Stimulated activated CD8-positive, alpha-beta memory T cell treated with anti-CD3 and anti-CD28 coated beads, Interleukin-15, amount 100 ng/mL, for 48 hours (primary cell): ENCODE results near the gene ITPR3.
A peak's percentile ranks its signal among the peaks of the same experiment; 100 is the strongest.

ENCODE experiments used
- DNase-seq, 2 donors: peaks; one replicate each; pipeline ENCODE4 v3.0.0-alpha.2; 2020; ENCODE audit warnings: low read depth in 2 of 2

Gene ITPR3

DNA sequence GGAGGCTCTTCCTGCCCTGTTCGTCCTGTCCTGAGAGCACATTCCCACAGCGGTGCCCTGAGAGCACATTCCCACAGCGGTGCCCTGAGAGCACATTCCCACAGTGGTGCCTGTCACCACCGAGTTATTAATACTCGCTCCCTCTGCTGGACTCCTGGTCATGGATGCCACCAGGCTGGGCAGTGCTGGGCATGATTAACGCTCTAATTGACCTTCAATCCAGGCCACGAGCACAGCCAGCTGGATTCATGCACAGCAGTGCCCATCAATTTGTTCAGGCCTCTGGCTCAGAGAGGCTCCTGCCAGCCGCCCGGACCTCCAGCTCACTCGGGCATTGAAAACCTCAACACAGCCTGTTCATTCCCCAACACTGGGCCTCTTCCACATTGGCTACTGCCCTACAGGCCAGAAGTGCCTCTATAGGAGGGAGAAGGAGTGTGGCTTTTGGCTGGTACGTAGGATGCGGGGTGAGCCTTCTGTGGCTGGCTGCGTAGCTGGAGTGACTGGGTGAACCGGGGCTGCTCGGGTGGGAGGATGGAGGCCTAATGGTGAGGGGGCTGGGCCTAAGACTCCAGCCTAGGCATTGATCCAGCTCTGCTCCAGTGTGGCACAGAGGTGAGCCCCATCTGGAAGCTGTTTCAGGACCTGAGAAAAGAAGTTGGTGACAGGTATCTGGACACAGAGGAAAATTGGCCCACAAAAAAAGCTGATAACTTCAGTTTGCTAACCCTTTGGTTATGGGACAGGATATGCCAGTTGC lies 116.3 kb downstream of the ITPR3 start:
- DNase-seq: no peak

DNA sequence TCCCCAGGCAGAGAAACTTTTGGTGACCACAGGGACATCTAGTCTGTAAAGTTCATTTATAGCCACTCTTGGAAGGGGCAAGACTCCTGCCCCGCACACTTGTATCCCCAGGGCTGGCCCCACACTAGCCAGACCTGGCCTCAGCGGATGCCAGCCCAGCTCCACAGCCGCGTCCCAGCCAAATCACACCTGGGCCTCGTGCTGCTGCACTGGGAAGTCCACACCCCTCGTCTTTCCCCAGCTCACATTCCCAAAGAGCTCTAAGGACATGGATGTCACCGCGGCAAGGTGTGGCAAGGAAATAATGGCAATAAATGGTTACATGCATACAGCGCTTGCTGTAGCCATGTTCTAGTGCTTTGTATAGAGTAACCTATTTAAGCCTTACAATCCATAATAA lies 117.0 kb downstream of the ITPR3 start:
- DNase-seq: no peak

DNA sequence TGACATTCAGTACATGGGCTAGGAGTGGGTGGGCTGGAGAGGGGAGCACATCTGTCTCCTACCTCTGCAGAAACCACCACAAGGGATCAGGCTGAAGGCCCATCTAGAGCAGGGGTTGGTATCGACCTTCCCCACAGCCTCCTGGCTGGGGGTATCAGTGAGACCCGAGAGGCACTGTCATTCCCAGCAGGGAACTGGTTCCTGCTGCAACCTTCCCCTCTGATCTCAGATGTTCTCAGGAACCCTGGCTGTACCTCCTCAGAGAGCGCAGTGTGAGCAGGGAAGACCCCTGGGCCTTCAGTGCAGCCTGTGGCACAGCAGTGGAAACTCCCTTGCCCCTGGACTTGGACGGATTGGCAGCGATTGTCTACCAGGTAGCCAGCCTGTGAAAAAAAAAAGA lies 117.8 kb downstream of the ITPR3 start:
- no peak for DNase-seq

DNA sequence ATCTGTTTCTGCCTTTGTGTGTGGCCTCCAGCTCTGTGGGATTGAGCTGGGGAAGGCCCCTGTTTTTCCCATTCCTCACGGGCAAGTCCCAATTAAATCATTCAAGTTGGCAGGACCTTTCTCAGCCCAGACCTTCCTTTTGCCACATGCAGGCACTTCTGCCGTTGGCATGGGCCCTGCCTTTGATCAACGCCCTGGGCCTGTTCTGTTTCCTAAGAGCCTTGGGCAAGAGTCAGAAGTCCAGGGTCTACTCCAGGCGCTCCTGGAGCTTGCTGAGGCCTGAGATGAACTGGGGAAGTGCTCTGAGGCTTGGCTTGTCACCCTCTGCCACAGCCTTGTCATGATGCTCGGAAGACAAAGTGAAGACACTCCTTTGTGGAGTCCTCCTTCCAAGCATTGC lies 118.4 kb downstream of the ITPR3 start:
- no peak for DNase-seq

DNA sequence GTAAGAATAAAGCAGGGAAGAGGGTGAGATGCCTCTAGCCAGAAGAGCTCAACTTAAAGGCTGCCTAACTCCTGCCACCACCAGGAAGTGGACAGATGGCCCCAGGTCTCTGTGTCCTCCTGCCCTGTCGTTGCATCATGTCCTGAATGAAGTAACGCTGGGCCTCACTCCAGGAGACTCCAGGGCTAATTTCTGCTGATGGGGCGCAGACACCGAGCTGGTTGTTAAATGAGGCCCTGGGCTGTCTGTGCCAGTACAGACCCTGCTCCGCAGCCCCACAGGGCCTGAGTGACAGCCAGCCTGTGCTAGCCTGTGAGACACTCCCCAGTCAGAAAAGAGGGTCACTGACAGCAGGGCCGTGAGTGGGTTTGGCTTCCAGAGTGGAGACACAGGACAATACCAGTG lies 119.1 kb downstream of the ITPR3 start:
- DNase-seq: no peak

DNA sequence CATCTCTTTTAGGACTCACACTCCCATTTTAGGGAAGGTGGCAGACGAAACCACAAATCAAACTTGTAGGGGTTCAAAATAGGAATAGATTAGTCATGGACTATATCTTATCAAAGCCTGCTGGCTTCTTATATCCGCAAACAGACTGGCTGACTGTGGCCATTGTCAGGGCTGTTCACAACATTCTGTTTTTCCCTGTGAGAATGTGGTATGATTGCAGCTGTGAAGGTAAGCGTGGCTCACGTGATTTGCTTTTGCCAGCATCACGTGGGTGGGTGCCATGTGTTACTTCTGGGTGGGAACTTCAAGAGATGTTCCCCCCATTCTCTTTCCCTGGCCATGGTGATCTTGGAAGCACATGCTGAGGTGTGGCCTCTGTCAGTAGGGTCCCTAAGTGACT lies 119.7 kb downstream of the ITPR3 start:
- no peak for DNase-seq

DNA sequence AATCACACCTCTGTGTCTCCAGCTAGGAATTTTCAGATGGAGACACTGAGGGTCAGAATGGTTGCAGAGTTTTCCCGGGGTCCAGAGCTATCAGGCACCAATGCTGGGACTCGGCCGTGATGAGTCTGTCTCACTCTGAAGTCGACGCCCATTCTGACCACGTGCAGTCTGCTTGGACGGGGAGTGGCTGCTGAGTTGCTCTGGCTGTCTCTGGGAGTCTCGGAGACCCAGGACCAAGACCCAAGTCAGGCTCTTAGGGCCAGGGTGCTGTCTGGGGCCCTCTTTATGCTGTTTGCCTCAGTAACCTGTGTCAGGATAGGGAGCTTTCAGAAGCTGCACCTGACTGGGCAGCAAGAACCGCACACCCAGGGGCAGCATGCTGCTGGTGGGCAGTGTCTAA lies 121.0 kb downstream of the ITPR3 start:
- no peak for DNase-seq

DNA sequence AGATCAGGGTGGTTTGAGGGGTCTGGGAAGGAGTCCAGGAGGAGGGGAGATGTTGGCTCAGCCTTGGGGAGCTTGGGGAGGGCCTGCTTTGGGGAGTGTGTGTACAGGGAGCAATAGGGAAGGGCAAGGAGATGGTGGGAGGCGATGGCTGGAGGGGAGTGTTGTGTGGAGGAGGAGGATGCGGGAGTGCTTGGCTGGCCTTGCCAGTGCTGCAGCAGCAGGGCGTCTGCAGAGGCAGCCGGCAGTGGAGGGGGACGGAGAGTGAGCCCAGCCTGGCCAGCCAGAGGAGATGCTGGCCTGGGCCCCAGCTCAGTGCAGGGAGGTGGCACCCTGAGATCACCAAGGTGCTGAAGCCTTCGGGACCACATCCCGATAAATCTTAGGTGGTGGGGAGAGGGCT lies 121.7 kb downstream of the ITPR3 start:
- DNase-seq: no peak

DNA sequence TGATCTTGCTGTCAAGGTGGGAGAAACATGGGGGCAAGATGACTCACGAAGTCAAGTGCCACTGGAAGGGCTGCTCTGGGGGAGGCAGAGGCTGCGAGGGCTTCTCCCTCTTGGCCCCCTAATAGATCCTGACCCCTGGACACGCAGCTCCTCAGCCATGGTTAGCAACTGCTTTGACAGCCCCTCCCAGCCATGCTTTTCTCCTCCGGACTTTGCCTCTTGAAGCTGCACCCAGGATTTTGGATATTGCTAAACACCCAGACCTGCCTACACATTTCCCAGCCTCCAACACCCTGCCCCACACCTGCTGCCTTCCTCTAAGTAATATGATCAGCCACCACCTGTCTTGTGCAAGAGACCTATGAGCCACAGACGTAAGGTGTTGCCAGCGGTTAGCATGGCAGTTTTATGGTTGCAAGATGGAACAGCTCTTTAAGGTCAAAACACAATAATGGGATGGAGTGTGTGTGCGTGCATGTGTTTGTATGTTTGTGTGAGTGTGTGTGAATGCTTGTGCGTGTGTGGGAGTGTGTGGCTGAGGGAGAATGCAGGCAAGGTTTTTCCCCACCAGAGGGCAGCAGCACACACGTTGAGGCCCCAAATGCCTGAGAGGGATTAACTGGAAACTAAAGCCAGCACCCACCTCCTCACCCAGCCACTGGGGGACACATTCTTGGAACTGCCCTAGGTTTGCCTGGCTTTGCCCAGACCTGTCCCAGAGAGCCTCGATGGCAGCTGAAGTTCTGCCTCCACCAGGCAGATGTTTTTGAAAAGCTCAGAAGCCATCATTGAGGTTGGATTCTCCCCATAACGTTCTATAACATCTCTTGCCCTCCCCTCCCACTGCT lies 123.1 kb downstream of the ITPR3 start:
- DNase-seq: peak; percentile 41 to 47

DNA sequence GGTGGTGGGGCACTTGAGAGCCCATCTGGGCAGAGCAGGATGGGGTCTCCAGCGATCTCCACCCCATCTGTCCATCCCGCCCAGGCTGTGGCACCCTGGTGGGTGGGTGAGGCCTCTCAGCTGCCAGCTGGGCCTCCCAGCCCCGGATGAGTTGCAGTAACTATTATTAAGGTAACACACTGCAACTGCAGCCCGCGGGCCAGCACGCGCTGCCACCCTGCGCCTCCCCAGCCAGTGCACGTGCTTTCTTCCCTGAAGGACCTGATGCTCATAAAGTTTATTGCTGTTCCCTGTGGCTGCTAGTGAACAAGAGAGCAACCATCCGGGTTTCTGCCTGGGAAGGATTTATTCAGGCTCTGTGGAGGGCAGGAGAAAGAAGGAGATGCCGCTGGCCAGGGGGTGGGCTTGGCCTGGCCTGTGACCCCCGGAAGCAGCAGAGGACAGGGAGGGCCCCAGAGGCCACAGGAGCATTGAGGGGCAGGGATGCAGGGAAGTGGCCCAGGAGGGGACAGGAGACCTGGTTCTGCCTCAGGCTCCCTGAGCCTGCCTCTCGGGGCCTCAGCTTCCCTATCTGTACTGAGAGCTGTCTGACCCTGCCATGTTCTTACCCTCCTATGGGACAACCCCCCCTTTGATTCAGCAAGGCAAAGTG lies 123.9 kb downstream of the ITPR3 start:
- DNase-seq: no peak

DNA sequence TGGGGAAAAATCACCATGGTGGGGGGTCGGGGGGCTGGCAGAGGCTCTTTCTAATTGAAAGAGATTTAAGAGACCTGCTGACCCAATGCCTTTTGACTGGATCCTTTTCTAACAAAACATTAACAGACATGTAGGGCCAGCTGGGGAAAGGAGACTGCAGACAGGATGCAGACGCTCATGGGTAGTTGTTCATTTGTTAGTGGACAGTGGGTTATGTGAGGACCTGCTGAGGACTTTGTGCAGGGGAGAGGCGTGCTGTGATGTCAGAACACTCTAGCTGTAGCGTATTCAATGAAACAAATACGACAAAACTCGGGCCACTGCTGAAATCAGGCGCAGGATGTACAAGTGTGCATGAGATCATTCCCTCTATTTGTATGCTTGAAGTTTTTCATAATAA lies 124.4 kb downstream of the ITPR3 start:
- no peak for DNase-seq
